VCaP (cell line): ENCODE results near the gene AIF1.

Source experiments
- H3K27ac ChIP-seq: fragments of 450-650 bp; 2 replicates; pipeline ENCODE4 v1.5.1; 2017
- TF ChIP-seq, protein P1 (sequence below): fragments of 450-650 bp; conservative IDR thresholded peaks from 2 replicates; pipeline ENCODE4 v1.5.1; 2017; ENCODE audit warnings: mild to moderate bottlenecking, moderate library complexity

AIF1 gene

DNA sequence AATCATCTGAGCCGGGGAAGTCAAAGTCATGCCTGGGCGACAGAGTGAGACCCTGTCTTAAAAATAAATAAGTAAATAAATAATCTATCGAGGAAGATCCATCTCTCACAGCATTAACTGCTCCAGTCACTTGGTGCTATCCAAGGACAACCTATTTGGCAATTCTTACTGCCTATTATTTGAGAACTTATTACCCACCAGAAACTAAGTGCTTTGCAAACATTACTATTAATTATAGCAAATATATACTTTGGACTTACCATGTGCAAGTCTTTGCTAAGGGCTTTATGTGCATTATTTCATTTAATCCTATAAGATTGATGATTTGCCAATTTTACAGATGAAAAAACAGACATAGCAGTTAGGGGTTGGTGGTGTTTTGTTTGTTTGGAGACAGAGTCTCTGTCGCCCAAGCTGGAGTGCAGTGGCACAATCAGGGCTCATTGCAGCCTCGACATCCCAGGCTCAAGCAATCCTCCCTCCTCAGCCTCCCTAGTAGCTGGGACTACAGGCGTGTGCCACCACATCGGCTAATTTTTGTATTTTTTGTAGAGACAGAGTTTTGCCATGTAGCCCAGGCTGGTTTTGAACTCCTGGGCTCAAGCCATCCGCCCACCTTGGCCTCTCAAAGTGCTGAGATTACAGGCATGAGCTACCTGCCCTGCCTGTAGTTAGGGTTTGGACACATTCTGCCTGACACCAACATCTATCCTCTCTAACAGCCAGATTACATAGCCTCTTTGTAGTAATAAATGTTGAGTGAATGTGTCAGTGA lies 39.7 kb downstream of the AIF1 start:
- TF ChIP-seq, protein P1, sequence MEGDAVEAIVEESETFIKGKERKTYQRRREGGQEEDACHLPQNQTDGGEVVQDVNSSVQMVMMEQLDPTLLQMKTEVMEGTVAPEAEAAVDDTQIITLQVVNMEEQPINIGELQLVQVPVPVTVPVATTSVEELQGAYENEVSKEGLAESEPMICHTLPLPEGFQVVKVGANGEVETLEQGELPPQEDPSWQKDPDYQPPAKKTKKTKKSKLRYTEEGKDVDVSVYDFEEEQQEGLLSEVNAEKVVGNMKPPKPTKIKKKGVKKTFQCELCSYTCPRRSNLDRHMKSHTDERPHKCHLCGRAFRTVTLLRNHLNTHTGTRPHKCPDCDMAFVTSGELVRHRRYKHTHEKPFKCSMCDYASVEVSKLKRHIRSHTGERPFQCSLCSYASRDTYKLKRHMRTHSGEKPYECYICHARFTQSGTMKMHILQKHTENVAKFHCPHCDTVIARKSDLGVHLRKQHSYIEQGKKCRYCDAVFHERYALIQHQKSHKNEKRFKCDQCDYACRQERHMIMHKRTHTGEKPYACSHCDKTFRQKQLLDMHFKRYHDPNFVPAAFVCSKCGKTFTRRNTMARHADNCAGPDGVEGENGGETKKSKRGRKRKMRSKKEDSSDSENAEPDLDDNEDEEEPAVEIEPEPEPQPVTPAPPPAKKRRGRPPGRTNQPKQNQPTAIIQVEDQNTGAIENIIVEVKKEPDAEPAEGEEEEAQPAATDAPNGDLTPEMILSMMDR: no peak

DNA sequence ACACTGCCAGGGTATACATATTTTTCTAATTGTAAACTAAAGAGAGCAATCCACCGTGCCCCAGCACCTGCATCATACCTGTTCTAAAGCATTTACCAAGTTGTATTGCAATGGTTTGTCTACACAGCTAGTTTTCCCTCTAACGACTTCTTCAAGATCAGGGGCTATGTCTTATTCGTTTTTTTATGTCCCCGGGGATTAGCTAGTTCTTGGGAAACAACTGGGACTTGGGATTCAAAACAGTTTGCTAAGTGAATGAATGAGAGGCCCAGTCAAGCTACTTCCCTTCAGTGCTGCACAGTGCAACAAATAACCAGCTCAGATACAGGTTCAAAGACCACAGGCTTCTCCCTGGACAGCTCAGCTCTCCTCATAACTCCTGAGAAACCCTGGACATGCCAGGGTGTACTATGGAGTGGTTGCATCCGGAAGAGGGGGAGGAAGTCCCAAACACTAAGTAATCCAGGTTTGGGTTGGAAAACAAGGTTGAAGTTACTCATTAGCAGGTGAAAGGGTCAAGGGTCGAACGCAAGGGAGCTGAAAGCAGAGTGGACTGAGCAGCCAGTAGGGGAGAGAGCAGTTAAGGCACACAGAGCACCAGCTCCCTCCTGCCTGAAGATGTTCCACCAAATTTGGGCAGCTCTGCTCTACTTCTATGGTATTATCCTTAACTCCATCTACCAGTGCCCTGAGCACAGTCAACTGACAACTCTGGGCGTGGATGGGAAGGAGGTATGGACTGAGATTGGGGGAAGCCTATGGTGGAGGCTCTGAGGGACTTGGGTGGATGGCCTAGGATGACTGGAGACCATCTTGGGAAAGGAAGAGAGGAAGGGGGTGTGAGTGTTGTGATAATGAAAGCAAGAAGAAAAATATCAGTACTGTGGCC lies 40.6 kb downstream of the AIF1 start, which contains the start of gene APOM:
APOM (plus strand) TSS at position 546 of the 889 bp plus-strand sequence; CDS start at position 619, 73 bp downstream.
- TF ChIP-seq, protein P1: no peak

More for the DNA sequence above, 39.7 kb downstream of the AIF1 start:
- no peak overlapping the region for H3K27ac ChIP-seq

DNA sequence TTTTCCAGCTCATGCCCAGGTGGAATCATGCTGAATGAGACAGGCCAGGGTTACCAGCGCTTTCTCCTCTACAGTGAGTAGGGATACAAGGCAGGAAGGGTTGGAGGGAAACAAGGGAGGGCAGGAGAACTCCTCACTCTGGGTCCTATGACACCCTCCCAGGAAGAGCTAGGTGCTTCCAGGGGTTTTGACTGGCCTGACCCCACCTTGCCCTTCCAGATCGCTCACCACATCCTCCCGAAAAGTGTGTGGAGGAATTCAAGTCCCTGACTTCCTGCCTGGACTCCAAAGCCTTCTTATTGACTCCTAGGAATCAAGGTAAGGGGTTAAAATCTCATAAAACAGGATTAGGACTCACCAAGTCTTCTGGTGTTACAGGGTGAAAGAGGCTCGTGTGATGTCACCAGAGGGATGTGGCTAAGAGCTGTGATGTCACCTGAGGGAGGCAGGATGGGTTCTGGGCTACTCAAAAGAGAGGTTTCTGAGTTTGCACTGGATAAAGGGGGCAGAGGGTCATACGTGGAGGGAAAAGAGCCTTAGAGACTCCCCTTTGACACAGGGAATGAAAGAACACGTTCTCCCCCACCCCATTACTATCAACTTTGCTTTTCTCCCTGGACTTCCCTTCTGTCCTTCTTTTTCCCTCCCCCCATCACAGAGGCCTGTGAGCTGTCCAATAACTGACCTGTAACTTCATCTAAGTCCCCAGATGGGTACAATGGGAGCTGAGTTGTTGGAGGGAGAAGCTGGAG lies 42.5 kb downstream of the AIF1 start:
- TF ChIP-seq, protein P1: no peak
- no peak overlapping the region for H3K27ac ChIP-seq

More for the DNA sequence above, 40.6 kb downstream of the AIF1 start, which contains the start of gene APOM:
- no peak within 1 kb of the TSS for H3K27ac ChIP-seq

DNA sequence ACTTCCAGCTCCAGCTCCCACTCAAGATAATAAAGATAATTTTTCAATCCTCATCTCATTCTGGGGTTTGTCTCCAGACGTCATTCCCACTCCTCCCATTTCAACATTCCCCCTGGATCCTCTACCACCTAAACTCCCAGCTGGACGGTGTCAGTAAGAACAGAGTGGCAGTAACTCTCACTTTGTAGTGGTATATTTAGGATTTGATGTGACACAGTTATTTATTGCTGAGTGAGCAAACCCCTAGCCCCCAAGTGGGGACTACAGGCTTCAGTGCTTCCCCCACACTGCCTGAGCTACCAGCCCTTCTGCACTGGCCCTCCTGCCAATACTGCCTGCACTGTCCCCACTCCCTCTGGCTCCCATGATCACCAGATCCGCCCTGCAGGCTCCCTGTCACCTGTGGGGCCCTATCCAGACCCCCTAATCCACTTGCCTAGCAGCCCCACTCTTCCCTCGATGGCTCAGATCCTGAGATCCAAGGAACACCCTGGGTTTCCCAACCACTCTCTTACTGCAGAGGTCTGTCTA lies 43.2 kb downstream of the AIF1 start:
- no peak overlapping the region; the same call in 1 of the 2 replicates for H3K27ac ChIP-seq
- TF ChIP-seq, protein P1: no peak

DNA sequence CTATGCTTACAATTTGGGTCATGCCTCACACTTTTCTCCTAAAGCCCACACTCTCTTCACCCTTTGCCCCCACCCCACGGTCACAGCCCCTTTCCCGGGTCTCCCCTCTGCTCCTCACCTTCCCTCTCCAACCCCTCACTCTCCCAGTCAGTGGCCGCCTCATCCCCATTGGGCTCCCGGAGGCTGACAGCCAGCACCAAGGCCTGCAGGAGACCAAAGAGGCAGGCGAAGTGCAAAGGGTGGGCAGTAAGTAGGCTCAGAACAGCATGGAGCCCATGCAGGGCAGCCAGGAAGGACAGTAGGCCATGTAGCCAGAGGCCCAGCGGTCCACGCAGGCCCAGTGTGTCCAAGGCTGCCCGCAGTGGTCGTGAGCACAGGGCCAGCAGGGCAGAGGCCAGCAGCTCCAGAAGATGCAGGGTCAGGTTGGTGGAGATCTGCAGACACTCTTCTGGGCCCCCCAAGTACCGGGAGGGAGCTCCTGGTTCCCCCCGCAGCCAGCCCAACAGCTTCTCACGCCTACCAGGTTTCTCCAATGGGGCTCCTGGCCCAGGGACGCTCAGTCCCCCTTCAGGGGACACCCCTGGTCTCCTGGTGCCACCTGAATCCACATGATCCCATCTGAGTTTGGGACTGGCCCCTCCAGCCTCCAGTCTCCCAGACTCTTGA lies 44.1 kb downstream of the AIF1 start:
- TF ChIP-seq, protein P1: no peak
- H3K27ac ChIP-seq: peak overlapping the region; percentile 78; the same call in 1 of the 2 replicates

DNA sequence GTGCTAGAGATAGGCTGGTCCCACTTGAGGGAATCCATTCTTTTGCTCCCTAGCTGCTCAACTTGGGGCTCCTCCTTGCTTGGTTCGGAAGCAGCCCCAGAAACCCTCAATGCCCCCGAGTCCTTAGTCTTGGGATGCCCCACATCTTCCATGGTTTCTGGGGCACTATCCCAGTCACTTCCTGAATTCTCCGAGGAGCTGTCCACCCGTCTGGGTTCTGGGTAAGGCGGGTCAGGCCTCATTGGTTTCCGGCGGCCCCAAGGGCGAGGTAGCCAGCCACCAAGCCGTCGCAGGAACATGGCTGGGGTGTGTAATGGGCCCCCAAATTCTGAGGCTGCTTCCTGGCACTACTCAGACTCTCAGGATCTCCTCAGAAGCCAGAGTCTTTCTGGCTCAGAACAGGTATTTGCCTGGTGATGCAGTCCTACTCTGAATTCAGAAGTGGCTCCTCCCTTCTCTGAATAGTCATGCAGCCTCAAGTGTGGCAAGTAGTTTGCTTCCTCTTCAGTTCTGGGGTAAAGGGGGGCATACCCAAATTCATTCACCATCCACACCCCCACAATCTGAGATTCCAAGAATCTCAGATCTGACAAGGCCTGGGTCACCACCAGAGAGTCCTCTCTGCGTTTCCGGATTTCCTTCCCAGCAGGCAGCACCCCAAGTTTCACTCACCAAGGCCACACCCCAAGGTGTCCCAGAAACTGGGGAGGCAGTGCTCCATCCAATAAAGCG lies 44.8 kb downstream of the AIF1 start:
- TF ChIP-seq, protein P1: no peak
- H3K27ac ChIP-seq: peak overlapping the region; percentile 78
